Tibial nerve (tissue), 3 donors: ENCODE measurements around the gene NR4A3.

Experiments used
- POLR2A ChIP-seq, 2 donors: fragments of 450-650 bp; IDR thresholded peaks; one replicate each; pipeline ENCODE4 v1.6.1; 2017; ENCODE audit warnings: antibody characterized with exemption in 2 of 2, mild to moderate bottlenecking in 2 of 2, moderate library complexity in 2 of 2
- TF ChIP-seq, protein P1 (sequence below), 5 experiments: fragments of 200-600 bp in 3 of 5; fragments of 450-650 bp in 2 of 5; sonication (generic) in 3 of 5; IDR thresholded peaks; one replicate each; pipeline ENCODE4 v1.5.1; 2016 to 2019; ENCODE audit warnings: antibody characterized with exemption in 5 of 5, mild to moderate bottlenecking in 3 of 5, moderate library complexity in 2 of 5

DNA sequence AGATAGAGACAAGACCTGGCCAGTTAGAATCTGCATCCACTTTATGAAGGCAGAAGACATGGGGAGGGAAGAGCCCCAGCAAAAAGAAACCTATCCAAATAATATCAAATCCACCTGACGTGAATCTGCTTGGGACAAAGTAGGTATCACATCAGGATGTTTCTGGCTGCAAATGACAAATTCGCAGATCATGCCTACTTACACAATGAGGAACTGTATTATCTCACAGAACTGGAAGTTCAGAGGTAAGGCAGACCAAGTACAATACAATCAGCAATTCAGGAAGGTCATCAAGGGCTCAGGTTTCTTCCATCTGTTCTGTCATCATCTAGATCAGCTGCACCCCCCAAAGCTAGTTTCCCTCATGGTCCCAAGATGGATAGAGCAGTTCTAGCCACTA lies 13.2 kb upstream of the NR4A3 start:
- no peak for TF ChIP-seq POLR2A (IDR thresholded peaks at IDR 0.05)
- TF ChIP-seq, protein P1, sequence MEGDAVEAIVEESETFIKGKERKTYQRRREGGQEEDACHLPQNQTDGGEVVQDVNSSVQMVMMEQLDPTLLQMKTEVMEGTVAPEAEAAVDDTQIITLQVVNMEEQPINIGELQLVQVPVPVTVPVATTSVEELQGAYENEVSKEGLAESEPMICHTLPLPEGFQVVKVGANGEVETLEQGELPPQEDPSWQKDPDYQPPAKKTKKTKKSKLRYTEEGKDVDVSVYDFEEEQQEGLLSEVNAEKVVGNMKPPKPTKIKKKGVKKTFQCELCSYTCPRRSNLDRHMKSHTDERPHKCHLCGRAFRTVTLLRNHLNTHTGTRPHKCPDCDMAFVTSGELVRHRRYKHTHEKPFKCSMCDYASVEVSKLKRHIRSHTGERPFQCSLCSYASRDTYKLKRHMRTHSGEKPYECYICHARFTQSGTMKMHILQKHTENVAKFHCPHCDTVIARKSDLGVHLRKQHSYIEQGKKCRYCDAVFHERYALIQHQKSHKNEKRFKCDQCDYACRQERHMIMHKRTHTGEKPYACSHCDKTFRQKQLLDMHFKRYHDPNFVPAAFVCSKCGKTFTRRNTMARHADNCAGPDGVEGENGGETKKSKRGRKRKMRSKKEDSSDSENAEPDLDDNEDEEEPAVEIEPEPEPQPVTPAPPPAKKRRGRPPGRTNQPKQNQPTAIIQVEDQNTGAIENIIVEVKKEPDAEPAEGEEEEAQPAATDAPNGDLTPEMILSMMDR (IDR thresholded peaks at IDR 0.05), result no peak
